Kidney (tissue), 14 donors: ENCODE results near the gene STK32A. TPM values are rescaled to one million over a fixed set of nuclear protein-coding genes. Genes with fewer than 3 reads are reported as not detected.

Source experiments
- DNase-seq, 5 donors: peaks; one replicate each; pipeline ENCODE4 v3.0.0-alpha.2; 2013 to 2020
- FAIRE-seq: peaks from 2 replicates; lab custom pipeline; 2012; peaks lifted over from hg19 to GRCh38; lab: Jason Lieb, UNC
- H3K27ac ChIP-seq, 2 donors: one replicate each; pipeline ENCODE4 v1.7.0; 2013; ENCODE audit warnings: low read depth in 2 of 2, low read length in 2 of 2, inconsistent platforms in 1 of 2
- H3K27me3 ChIP-seq: one replicate; pipeline ENCODE4 v1.7.1; 2013; ENCODE audit warnings: low read length, inconsistent platforms; ENCODE audit not compliant: control insufficient read depth, insufficient read depth
- H3K36me3 ChIP-seq, 3 donors: one replicate each; pipeline versions ENCODE4 v1.7.0 to v1.7.1; 2013; ENCODE audit warnings: low read length in 3 of 3, control low read depth in 1 of 3, inconsistent platforms in 1 of 3; ENCODE audit not compliant: insufficient read depth in 3 of 3, control insufficient read depth in 2 of 3
- H3K4me1 ChIP-seq, 3 donors: one replicate each; pipeline versions ENCODE4 v1.7.0 to v1.7.1; 2013; ENCODE audit warnings: low read length in 3 of 3, inconsistent platforms in 1 of 3, low read depth in 1 of 3; ENCODE audit not compliant: control insufficient read depth in 2 of 3, insufficient read depth in 2 of 3
- H3K4me3 ChIP-seq, 3 donors: one replicate each; pipeline versions ENCODE4 v1.7.0 to v1.8.1; 2013; ENCODE audit warnings: low read length in 3 of 3, control low read depth in 1 of 3, inconsistent platforms in 1 of 3
- H3K9ac ChIP-seq, 3 donors: one replicate each; pipeline versions ENCODE4 v1.7.0 to v1.7.1; 2013; ENCODE audit warnings: low read length in 3 of 3, control low read depth in 1 of 3, inconsistent platforms in 1 of 3
- H3K9me3 ChIP-seq, 3 donors: one replicate each; pipeline versions ENCODE4 v1.7.0 to v1.7.1; 2013; ENCODE audit warnings: low read length in 3 of 3, control low read depth in 1 of 3, inconsistent platforms in 1 of 3; ENCODE audit not compliant: control insufficient read depth in 2 of 3, insufficient read depth in 1 of 3
- intact Hi-C: fragments of 100-400 bp; cut with DNase I; formaldehyde crosslinking; loops from one replicate; pipeline ENCODE4 v1.11.1; 2022
- polyA plus RNA-seq: library from polyadenylated mRNA; stranded (reverse); fragments of 350-450 nt; fragmentation: Illumina TruSeq; extraction: RNeasy Lipid Tissue Mini Kit (QIAGEN cat#74804); gene quantifications from one replicate; pipeline ENCODE4 v1.2.3, GENCODE V29; 2014; ENCODE audit warnings: low read depth, low replicate concordance; ENCODE audit not compliant: insufficient read depth
- total RNA-seq: library from RNA; stranded (reverse); fragmentation: NEBNext Ultra II Directional; extraction: Animal tissue kit (Norgen Biotek cat#: 25700); gene quantifications from one replicate; pipeline ENCODE4 v1.2.1, GENCODE V29; 2021
- TF ChIP-seq, protein P1 (sequence below): IDR thresholded peaks from 3 replicates; pipeline ENCODE4 v1.5.1; 2012; ENCODE audit warnings: mild to moderate bottlenecking, moderate library complexity, borderline replicate concordance; ENCODE audit not compliant: insufficient read depth; ENCODE audit errors: extremely low read depth
- donor health status: control.
- donor health status: control.
- donor health status: control.
- donor health status: control.
- donor health status: control.
- donor health status: DM: yes; HTN: yes; CAD: no.
- donor health status: Normal renal cell carcinoma (clear cell type).

STK32A gene
- total and polyA plus RNA-seq, 2 donors from 2014 or later, result 7.8 to 8.6 TPM

- FAIRE-seq (no peak), DNase-seq (no peak)
- H3K27ac ChIP-seq, result no peak overlapping the region
- H3K4me1 ChIP-seq, result peaks cover 0 to 7% (median 0%) of the 10 kb centered on the region in 3 donors
- intact Hi-C loops, result no loop called here
- H3K9me3 ChIP-seq, result no peaks in the 10 kb centered on the region
- H3K27me3 ChIP-seq, result no peaks in the 10 kb centered on the region
- H3K4me3 ChIP-seq, result no peak overlapping the region
- TF ChIP-seq, protein P1, sequence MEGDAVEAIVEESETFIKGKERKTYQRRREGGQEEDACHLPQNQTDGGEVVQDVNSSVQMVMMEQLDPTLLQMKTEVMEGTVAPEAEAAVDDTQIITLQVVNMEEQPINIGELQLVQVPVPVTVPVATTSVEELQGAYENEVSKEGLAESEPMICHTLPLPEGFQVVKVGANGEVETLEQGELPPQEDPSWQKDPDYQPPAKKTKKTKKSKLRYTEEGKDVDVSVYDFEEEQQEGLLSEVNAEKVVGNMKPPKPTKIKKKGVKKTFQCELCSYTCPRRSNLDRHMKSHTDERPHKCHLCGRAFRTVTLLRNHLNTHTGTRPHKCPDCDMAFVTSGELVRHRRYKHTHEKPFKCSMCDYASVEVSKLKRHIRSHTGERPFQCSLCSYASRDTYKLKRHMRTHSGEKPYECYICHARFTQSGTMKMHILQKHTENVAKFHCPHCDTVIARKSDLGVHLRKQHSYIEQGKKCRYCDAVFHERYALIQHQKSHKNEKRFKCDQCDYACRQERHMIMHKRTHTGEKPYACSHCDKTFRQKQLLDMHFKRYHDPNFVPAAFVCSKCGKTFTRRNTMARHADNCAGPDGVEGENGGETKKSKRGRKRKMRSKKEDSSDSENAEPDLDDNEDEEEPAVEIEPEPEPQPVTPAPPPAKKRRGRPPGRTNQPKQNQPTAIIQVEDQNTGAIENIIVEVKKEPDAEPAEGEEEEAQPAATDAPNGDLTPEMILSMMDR, result no peak
- H3K36me3 ChIP-seq, result no peaks in the 10 kb centered on the region
- no peak overlapping the region for H3K9ac ChIP-seq
Observed at GRCh38 chr5:147344861-147345260, 110.0 kb downstream of the STK32A start.

- TF ChIP-seq, protein P1, result no peak
- FAIRE-seq (no peak), DNase-seq (no peak)
- Histone ChIP-seq H3K27me3 (no peaks in the 10 kb centered on the region), H3K9ac (no peak overlapping the region), H3K4me3 (no peak overlapping the region), H3K4me1 (peaks cover 0 to 1% (median 0%) of the 10 kb centered on the region in 3 donors), H3K36me3 (no peaks in the 10 kb centered on the region), H3K27ac (no peak overlapping the region), H3K9me3 (no peaks in the 10 kb centered on the region)
- intact Hi-C loops, result no loop called here
Observed at GRCh38 chr5:147346006-147346561, 111.3 kb downstream of the STK32A start.

DNA sequence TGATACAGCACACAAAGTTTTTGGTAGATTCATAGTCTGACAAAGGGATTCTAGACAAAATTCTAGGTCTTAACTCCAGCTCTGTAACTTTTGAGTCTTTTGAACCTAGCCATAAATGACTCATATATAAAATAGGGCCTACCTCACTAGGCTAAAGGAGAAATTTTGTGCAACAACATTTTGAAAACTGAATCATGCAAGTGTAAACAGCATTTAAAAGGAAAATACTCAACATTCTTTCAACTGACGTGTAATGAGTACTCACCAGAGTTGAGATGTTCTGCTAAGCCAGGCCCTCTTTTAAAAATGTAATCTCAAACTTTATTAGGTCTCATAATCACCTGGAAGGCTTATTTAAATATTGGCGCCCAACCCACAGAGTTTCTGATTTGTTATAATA is 113.2 kb downstream of the STK32A start:
- H3K36me3 ChIP-seq, result no peaks in the 10 kb centered on the region
- DNase-seq (no peak), FAIRE-seq (no peak)
- H3K4me3 ChIP-seq, result no peak overlapping the region
- intact Hi-C loops, result no loop called here
- no peaks in the 10 kb centered on the region for H3K27me3 ChIP-seq
- H3K4me1 ChIP-seq, result no peaks in the 10 kb centered on the region
- H3K27ac ChIP-seq, result no peak overlapping the region
- no peak overlapping the region for H3K9ac ChIP-seq
- TF ChIP-seq, protein P1, result no peak
- H3K9me3 ChIP-seq, result no peaks in the 10 kb centered on the region

GRCh38 chr5:147348451-147348850 is 113.6 kb downstream of the STK32A start:
- intact Hi-C loops, result no loop called here
- FAIRE-seq (no peak), DNase-seq (no peak)
- no peaks in the 10 kb centered on the region for H3K36me3 ChIP-seq
- TF ChIP-seq, protein P1, result no peak
- H3K4me1 ChIP-seq, result no peaks in the 10 kb centered on the region
- H3K27me3 ChIP-seq, result no peaks in the 10 kb centered on the region
- H3K4me3 ChIP-seq, result no peak overlapping the region
- no peak overlapping the region for H3K27ac ChIP-seq
- H3K9me3 ChIP-seq, result no peaks in the 10 kb centered on the region
- H3K9ac ChIP-seq, result no peak overlapping the region
